ENCODE measurements around the gene NRXN2. TPM values are rescaled to one million over a fixed set of nuclear protein-coding genes. Genes with fewer than 3 reads are reported as not detected.

NRXN2 gene
- total RNA-seq, 4 donors from 2014 or later, result 1.6 to 4.2 (median 3.0) TPM

- TF ChIP-seq CTCF (IDR thresholded peaks at IDR 0.05), result no peak
- no peak for TF ChIP-seq POLR2A (IDR thresholded peaks at IDR 0.05)
- Histone ChIP-seq H3K27me3 (no peaks in the 10 kb centered on the region), H3K4me1 (peaks cover 0 to 15% (median 1%) of the 10 kb centered on the region in 4 donors), H3K27ac (peak overlapping the region in 3 of 4 donors; percentile 27 to 76 (median 63)), H3K9me3 (no peaks in the 10 kb centered on the region), H3K36me3 (no peaks in the 10 kb centered on the region), H3K4me3 (peak overlapping the region in 1 of 4 donors; percentile 15)
- DNase-seq, result peak in 1 of 3 donors; percentile 61
These were observed 103.1 kb downstream of the NRXN2 start for GRCh38 chr11:64619811-64620380.

GRCh38 chr11:64619196-64619595 is 103.8 kb downstream of the NRXN2 start:
- no peak overlapping the region for H3K4me3 ChIP-seq
- TF ChIP-seq POLR2A (IDR thresholded peaks at IDR 0.05), result no peak
- no peak for TF ChIP-seq CTCF (IDR thresholded peaks at IDR 0.05)

GRCh38 chr11:64616817-64617216 is 106.2 kb downstream of the NRXN2 start:
- TF ChIP-seq POLR2A (IDR thresholded peaks at IDR 0.05) (no peak), CTCF (IDR thresholded peaks at IDR 0.05) (no peak)
- Histone ChIP-seq H3K4me1 (peaks cover 0 to 15% (median 0%) of the 10 kb centered on the region in 4 donors), H3K27me3 (no peaks in the 10 kb centered on the region), H3K9me3 (no peaks in the 10 kb centered on the region), H3K4me3 (no peak overlapping the region), H3K27ac (no peak overlapping the region), H3K36me3 (no peaks in the 10 kb centered on the region)
- no peak for DNase-seq

More at GRCh38 chr11:64619196-64619595, 103.8 kb downstream of the NRXN2 start:
- H3K9me3 ChIP-seq, result no peaks in the 10 kb centered on the region
- peaks cover 0 to 15% (median 0%) of the 10 kb centered on the region in 4 donors for H3K4me1 ChIP-seq
- H3K27me3 ChIP-seq, result no peaks in the 10 kb centered on the region
- DNase-seq, result no peak
- H3K27ac ChIP-seq, result no peak overlapping the region
- no peaks in the 10 kb centered on the region for H3K36me3 ChIP-seq

- Histone ChIP-seq H3K27me3 (no peaks in the 10 kb centered on the region), H3K4me3 (no peak overlapping the region), H3K27ac (no peak overlapping the region), H3K9me3 (no peaks in the 10 kb centered on the region), H3K4me1 (peaks cover 0 to under 1% (median 0%) of the 10 kb centered on the region in 4 donors), H3K36me3 (no peaks in the 10 kb centered on the region)
- no peak for TF ChIP-seq CTCF (IDR thresholded peaks at IDR 0.05)
- no peak for TF ChIP-seq POLR2A (IDR thresholded peaks at IDR 0.05)
- no peak for DNase-seq
These were observed 108.1 kb downstream of the NRXN2 start for GRCh38 chr11:64614917-64615316.

GRCh38 chr11:64613648-64614047 is 109.3 kb downstream of the NRXN2 start:
- Histone ChIP-seq H3K27me3 (no peaks in the 10 kb centered on the region), H3K9me3 (no peaks in the 10 kb centered on the region), H3K4me1 (no peaks in the 10 kb centered on the region), H3K4me3 (no peak overlapping the region), H3K36me3 (no peaks in the 10 kb centered on the region), H3K27ac (no peak overlapping the region)
- DNase-seq, result no peak
- TF ChIP-seq CTCF (IDR thresholded peaks at IDR 0.05), result no peak
- TF ChIP-seq POLR2A (IDR thresholded peaks at IDR 0.05), result no peak
